ENCODE results near the gene LRRTM2.

Gene LRRTM2

DNA sequence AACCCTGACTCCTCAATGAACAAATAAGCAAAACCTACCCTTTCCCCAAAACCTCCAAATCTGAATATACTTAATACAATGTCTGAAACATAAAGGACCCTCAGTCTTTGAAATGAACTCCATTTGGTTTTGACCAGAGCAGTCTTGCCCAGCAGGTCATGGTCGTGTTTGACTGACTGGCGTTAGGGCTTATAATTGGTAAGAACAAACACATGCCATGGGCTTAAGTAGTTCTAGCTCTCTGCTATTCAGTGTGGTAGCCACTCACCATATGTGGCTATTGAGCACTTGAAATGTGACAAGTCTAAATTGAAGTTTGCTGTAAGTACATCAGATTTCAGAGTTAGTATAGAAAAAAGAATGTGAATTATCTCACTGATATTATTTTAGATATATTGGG is 42.1 kb downstream of the LRRTM2 start:
- no peak for TF ChIP-seq PAX5 (IDR thresholded peaks at IDR 0.05; ENCODE audit: insufficient read depth, low read length, severe bottlenecking)
- TF ChIP-seq TAF1 (IDR thresholded peaks at IDR 0.05; ENCODE audit: low read depth, low read length), result no peak
- no peak for TF ChIP-seq POLR2A (IDR thresholded peaks at IDR 0.05; ENCODE audit: low read depth, low read length)
- no peak for TF ChIP-seq POU2F2 (IDR thresholded peaks at IDR 0.05; ENCODE audit: low read depth, low read length)
- TF ChIP-seq POLR2AphosphoS5 (IDR thresholded peaks at IDR 0.05; ENCODE audit: low read depth, low read length), result no peak
- TF ChIP-seq SPI1 (IDR thresholded peaks at IDR 0.05; ENCODE audit: low read depth, low read length), result no peak
- DNase-seq (ENCODE audit: insufficient read length, low spot score), result no peak
- FAIRE-seq, result no peak

DNA sequence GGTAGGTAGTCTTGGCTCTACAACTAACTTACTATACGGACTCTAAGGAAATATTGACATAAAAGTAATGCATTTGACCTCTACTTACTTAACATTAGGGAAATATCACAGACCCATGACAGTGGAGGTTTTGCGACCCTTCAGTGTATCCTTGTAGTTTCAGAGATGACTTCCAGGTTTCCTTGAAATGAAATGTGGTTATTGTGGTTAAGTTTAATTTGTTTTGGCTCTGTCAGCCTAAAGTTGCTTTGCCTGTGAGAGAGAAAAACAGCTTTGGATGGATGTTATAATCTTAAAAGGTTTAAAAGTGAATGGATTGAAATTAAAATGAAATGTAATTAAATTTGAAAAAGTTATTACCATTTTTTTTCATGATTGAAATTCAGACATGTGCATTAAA is 42.9 kb downstream of the LRRTM2 start:
- TF ChIP-seq TAF1 (IDR thresholded peaks at IDR 0.05; ENCODE audit: low read depth, low read length), result no peak
- TF ChIP-seq PAX5 (IDR thresholded peaks at IDR 0.05; ENCODE audit: insufficient read depth, low read length, severe bottlenecking), result no peak
- no peak for TF ChIP-seq POLR2AphosphoS5 (IDR thresholded peaks at IDR 0.05; ENCODE audit: low read depth, low read length)
- no peak for TF ChIP-seq POU2F2 (IDR thresholded peaks at IDR 0.05; ENCODE audit: low read depth, low read length)
- TF ChIP-seq SPI1 (IDR thresholded peaks at IDR 0.05; ENCODE audit: low read depth, low read length), result no peak
- TF ChIP-seq POLR2A (IDR thresholded peaks at IDR 0.05; ENCODE audit: low read depth, low read length), result no peak
- peak; percentile 16 for FAIRE-seq
- no peak for DNase-seq (ENCODE audit: insufficient read length, low spot score)

DNA sequence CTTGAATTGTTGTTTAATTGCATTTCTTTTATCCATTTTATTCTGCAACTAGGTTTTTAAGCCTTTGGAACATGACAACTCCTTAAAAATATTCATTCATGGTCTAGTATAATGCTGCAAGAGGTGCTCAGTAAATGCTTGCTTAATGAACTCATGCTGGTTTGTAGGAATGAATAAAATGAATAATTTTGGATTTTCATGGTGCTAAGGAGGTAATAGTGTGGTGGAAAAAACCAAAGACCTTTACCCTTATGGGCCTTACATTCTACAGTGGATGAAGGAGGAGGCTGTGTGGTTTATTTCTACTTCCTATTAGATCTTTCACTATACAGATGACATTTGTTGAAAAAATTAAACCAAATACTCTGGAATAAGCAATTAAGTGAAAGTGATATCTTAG is 43.4 kb downstream of the LRRTM2 start:
- FAIRE-seq (no peak), DNase-seq (ENCODE audit: insufficient read length, low spot score) (no peak)
- TF ChIP-seq POU2F2 (IDR thresholded peaks at IDR 0.05; ENCODE audit: low read depth, low read length), result no peak
- TF ChIP-seq PAX5 (IDR thresholded peaks at IDR 0.05; ENCODE audit: insufficient read depth, low read length, severe bottlenecking), result no peak
- TF ChIP-seq SPI1 (IDR thresholded peaks at IDR 0.05; ENCODE audit: low read depth, low read length), result no peak
- no peak for TF ChIP-seq TAF1 (IDR thresholded peaks at IDR 0.05; ENCODE audit: low read depth, low read length)
- no peak for TF ChIP-seq POLR2AphosphoS5 (IDR thresholded peaks at IDR 0.05; ENCODE audit: low read depth, low read length)
- no peak for TF ChIP-seq POLR2A (IDR thresholded peaks at IDR 0.05; ENCODE audit: low read depth, low read length)

DNA sequence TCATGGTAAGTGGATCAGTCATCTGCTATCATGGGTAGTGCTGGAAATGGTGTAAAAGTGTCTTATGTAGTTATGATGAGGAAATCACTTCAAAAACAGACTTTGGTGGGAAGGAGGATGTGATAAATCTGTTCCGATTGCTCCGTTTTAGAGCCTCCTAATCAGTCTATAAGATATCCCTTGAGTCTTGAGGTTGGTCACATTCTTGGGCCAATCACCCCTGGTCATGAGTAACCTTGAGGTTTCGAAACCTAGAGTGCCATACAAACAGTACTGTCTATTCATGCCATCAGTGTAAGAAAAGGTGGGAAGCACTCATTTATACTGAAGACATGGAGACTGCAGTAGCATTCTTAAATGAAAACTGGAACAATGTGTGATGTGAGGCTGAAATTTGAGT is 45.8 kb downstream of the LRRTM2 start:
- TF ChIP-seq POU2F2 (IDR thresholded peaks at IDR 0.05; ENCODE audit: low read depth, low read length) (no peak), TAF1 (IDR thresholded peaks at IDR 0.05; ENCODE audit: low read depth, low read length) (no peak), PAX5 (IDR thresholded peaks at IDR 0.05; ENCODE audit: insufficient read depth, low read length, severe bottlenecking) (no peak), POLR2AphosphoS5 (IDR thresholded peaks at IDR 0.05; ENCODE audit: low read depth, low read length) (no peak)
- FAIRE-seq (no peak), DNase-seq (ENCODE audit: insufficient read length, low spot score) (no peak)

DNA sequence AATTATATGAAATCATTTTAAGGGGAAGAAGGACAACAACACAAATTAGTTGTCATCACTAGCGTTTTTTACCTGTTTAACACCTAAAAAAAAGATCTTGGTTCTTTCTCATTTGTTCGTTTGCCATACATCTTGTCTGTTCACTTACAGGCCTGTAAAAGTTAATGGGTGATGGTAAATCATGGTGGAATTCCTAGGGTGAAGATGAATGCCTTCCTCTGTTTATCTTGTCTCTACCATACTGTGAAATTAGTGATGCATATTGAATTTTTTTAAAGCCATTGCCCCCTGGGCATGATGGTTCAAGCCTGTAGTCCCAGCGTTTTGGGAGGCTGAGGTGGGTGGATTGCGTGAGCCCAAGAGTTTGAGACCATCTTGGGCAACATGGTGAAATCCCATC is 46.6 kb downstream of the LRRTM2 start:
- DNase-seq (ENCODE audit: insufficient read length, low spot score) (no peak), FAIRE-seq (no peak)
- TF ChIP-seq SPI1 (IDR thresholded peaks at IDR 0.05; ENCODE audit: low read depth, low read length) (no peak), POU2F2 (IDR thresholded peaks at IDR 0.05; ENCODE audit: low read depth, low read length) (no peak), PAX5 (IDR thresholded peaks at IDR 0.05; ENCODE audit: insufficient read depth, low read length, severe bottlenecking) (no peak), POLR2AphosphoS5 (IDR thresholded peaks at IDR 0.05; ENCODE audit: low read depth, low read length) (no peak), TAF1 (IDR thresholded peaks at IDR 0.05; ENCODE audit: low read depth, low read length) (no peak), POLR2A (IDR thresholded peaks at IDR 0.05; ENCODE audit: low read depth, low read length) (no peak)

DNA sequence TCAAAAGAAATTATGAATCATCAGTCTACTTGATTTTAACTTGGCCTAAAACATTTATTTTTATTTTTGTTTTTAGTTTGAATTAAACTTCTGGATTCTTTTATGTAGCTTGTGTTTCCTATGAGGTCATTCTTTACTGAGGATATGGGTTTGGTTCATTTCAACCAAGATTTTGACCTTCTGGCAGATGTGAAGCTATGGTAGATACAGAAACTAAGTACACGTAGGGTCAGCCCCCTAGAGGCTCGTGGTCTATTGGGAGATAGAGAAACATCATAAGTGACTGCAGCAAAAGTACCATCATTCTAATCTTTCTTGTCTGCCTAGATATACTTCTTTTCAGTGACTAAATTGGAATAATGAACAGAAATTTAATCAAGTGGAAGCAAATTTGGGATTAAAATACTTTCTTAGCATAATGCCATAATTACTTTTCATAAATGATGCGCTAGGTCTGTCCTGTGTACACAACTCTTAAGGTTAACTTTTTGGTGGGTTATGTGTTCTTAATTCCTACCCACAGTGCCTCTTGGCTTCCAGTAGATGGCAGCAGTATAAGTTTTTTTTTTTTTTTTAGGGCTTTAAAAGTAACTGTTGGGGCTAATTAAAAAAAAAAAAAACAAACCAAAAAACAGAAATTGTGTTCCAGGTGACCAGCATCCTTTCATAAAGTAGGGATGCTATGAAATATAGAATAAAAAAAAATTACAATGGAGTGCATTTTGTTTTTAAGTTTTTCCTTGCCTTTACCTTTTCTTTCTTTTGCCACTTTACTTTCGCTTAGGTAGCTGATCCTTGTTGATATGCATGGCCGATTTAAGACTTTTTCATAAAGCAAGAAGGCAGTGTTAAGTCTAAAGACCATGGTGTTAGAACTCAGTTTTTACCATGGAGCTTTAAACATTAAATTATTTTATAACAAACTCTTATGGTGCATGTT is 49.9 kb downstream of the LRRTM2 start:
- peak; percentile 20 for DNase-seq (ENCODE audit: insufficient read length, low spot score)
- TF ChIP-seq TAF1 (IDR thresholded peaks at IDR 0.05; ENCODE audit: low read depth, low read length), result no peak
- TF ChIP-seq POU2F2 (IDR thresholded peaks at IDR 0.05; ENCODE audit: low read depth, low read length), result no peak
- TF ChIP-seq POLR2A (IDR thresholded peaks at IDR 0.05; ENCODE audit: low read depth, low read length), result no peak
- TF ChIP-seq SPI1 (IDR thresholded peaks at IDR 0.05; ENCODE audit: low read depth, low read length), result no peak
- TF ChIP-seq POLR2AphosphoS5 (IDR thresholded peaks at IDR 0.05; ENCODE audit: low read depth, low read length), result no peak
- TF ChIP-seq PAX5 (IDR thresholded peaks at IDR 0.05; ENCODE audit: insufficient read depth, low read length, severe bottlenecking), result no peak
- FAIRE-seq, result peak; percentile 59

DNA sequence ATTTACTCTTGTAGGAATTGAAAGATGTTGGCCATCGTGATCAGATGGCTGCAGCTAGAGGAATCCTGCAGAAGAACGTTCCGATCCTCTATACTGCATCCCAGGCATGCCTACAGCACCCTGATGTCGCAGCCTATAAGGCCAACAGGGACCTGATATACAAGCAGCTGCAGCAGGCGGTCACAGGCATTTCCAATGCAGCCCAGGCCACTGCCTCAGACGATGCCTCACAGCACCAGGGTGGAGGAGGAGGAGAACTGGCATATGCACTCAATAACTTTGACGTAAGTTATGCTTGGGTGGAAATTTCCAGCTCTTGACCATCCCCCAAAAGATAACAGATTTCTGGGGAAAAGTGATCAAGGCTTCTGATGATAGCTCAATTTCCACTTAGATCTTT is 50.6 kb downstream of the LRRTM2 start:
- no peak for TF ChIP-seq PAX5 (IDR thresholded peaks at IDR 0.05; ENCODE audit: insufficient read depth, low read length, severe bottlenecking)
- TF ChIP-seq POU2F2 (IDR thresholded peaks at IDR 0.05; ENCODE audit: low read depth, low read length), result no peak
- TF ChIP-seq SPI1 (IDR thresholded peaks at IDR 0.05; ENCODE audit: low read depth, low read length), result no peak
- TF ChIP-seq POLR2A (IDR thresholded peaks at IDR 0.05; ENCODE audit: low read depth, low read length), result no peak
- TF ChIP-seq POLR2AphosphoS5 (IDR thresholded peaks at IDR 0.05; ENCODE audit: low read depth, low read length), result no peak
- no peak for TF ChIP-seq TAF1 (IDR thresholded peaks at IDR 0.05; ENCODE audit: low read depth, low read length)
- FAIRE-seq (no peak), DNase-seq (ENCODE audit: insufficient read length, low spot score) (no peak)

DNA sequence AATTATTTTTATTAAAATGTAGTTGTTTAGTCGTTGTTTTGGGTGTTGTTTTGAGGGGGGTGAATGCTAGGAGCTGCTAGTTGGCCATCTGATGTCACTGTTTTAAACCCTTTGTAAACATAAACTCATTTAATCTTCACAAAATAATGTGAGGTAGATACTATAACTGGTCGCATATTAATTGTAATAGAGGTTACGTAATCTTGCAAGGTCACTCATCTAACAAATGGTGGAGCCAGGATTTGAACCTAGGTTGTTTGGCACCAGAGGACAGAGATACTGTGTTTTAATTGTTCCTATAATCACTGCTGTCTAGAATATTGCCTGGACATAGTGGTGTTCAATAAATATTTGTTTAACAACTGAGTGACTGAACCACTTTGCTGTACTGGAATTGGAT is 54.4 kb downstream of the LRRTM2 start:
- no peak for DNase-seq (ENCODE audit: insufficient read length, low spot score)
- no peak for FAIRE-seq
- TF ChIP-seq SPI1 (IDR thresholded peaks at IDR 0.05; ENCODE audit: low read depth, low read length), result no peak
- TF ChIP-seq POLR2AphosphoS5 (IDR thresholded peaks at IDR 0.05; ENCODE audit: low read depth, low read length), result no peak
- TF ChIP-seq TAF1 (IDR thresholded peaks at IDR 0.05; ENCODE audit: low read depth, low read length), result no peak
- TF ChIP-seq POLR2A (IDR thresholded peaks at IDR 0.05; ENCODE audit: low read depth, low read length), result no peak
- TF ChIP-seq PAX5 (IDR thresholded peaks at IDR 0.05; ENCODE audit: insufficient read depth, low read length, severe bottlenecking), result no peak
- TF ChIP-seq POU2F2 (IDR thresholded peaks at IDR 0.05; ENCODE audit: low read depth, low read length), result no peak

DNA sequence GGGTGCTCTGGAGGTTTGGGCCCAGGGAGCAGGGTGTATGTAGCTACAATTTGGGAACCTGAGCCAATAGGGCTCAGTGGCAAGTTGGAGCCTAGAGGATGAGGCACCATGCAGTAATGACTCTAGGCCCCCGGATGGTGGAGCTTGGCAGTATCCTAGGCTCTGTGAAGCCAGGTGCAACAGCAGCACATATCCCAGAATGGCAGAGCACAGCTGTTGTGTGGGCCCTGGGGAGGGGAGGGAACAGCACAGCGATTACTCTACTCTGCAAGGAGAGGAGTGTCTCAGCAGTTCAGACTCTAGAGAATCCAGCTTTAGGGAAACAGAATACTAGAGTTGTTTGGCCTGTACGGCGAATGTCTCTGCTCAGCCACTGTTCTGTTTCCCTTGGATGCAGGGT is 56.1 kb downstream of the LRRTM2 start:
- no peak for DNase-seq (ENCODE audit: insufficient read length, low spot score)
- no peak for TF ChIP-seq TAF1 (IDR thresholded peaks at IDR 0.05; ENCODE audit: low read depth, low read length)
- no peak for TF ChIP-seq POLR2AphosphoS5 (IDR thresholded peaks at IDR 0.05; ENCODE audit: low read depth, low read length)
- no peak for TF ChIP-seq PAX5 (IDR thresholded peaks at IDR 0.05; ENCODE audit: insufficient read depth, low read length, severe bottlenecking)
- TF ChIP-seq POU2F2 (IDR thresholded peaks at IDR 0.05; ENCODE audit: low read depth, low read length), result no peak
- no peak for TF ChIP-seq POLR2A (IDR thresholded peaks at IDR 0.05; ENCODE audit: low read depth, low read length)
- no peak for TF ChIP-seq SPI1 (IDR thresholded peaks at IDR 0.05; ENCODE audit: low read depth, low read length)
- FAIRE-seq, result no peak
